Measurements from ENCODE around the gene COX20.
"Not testable (repeated sequence)": the region's sequence is repeated elsewhere in the genome, so short reads cannot be mapped to it uniquely, and the experiment has no call there.

The COX20 gene, protein sequence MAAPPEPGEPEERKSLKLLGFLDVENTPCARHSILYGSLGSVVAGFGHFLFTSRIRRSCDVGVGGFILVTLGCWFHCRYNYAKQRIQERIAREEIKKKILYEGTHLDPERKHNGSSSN

GRCh38 chr1:244835276-244836134 is at the start of gene COX20:
COX20 (plus strand) TSS chr1:244835658; CDS start chr1:244835715, 57 bp downstream.
- FAIRE-seq, result peak; percentile 63

- FAIRE-seq, result no peak
These were observed 46.8 kb upstream of the COX20 start for GRCh38 chr1:244788493-244789275.

GRCh38 chr1:244789276-244789580 is 46.2 kb upstream of the COX20 start:
- no peak for FAIRE-seq

GRCh38 chr1:244789731-244790130 is 45.7 kb upstream of the COX20 start:
- no peak for FAIRE-seq

DNA sequence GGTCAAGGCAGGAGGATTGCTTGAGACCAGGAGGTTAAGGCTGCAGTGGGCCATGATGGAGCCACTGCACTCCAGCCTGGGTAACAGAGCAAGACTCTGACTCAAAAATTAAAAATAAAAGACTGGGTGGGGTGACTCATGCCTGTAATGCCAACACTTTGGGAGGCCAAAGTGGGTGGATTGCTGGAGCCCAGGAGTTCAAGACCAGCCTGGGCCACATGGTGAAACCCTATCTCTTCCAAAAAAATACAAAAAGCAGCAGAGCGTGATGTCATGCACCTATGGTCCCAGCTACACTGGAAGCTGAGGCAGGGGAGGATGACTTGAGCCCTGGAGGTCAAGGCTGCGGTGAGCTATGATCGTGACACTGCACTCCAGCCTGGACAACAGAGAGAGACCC is 44.4 kb upstream of the COX20 start:
- FAIRE-seq, result no peak

- FAIRE-seq, result no peak
These were observed 43.1 kb upstream of the COX20 start for GRCh38 chr1:244792188-244792850.

DNA sequence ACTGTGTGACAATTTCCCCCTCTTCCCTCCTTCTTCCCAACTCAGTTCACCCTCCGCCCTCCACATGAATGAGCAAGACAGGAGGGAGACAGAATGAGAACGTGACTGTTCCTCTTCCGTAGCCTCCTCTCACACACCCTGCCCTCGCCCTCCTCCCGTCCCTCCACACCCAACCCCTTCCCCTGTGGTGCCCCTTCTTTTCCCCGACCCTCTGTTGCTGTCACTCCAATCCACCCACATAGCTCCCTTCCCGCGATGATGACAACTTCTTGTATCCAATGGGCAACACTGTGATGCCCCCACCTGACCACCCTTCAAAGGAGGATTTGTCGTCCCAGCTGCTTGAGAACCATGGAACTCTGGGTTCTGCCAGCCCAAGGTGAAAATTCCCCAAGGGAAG is 41.4 kb upstream of the COX20 start:
- FAIRE-seq, result no peak

GRCh38 chr1:244794516-244794915 is 40.9 kb upstream of the COX20 start:
- FAIRE-seq, result not testable (repeated sequence)

DNA sequence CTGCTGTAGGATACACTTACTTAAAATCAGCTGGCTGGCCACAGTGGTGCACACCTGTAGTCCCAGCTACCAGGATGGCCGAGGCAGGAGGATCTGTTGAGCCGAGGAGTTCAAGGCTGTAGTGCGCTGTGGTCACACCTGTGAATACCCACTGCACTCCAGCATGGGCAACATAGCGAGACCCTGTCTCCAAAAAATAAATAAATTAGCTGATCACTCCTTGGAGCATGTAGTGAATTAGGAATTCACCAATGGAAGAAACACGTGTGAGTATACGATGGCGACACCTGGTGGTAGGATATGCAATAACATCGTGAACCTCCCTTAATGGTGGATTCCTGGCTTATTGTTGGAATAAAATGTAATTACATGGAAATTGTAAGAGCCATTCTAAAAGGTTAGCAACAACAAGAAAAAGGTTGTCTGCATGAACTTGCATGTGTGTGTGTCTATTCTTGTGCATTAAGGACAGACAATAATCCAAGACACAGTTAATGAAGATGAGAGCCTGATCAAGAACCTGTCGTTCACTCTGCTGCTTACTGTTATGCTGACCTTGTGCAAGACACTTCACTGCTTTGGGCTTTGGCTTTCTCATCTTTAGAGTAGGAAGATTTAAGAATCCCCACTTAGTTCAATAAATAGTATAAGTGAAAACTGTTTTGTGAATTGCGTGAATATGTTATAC is 38.6 kb upstream of the COX20 start:
- peak; percentile 96 for FAIRE-seq

DNA sequence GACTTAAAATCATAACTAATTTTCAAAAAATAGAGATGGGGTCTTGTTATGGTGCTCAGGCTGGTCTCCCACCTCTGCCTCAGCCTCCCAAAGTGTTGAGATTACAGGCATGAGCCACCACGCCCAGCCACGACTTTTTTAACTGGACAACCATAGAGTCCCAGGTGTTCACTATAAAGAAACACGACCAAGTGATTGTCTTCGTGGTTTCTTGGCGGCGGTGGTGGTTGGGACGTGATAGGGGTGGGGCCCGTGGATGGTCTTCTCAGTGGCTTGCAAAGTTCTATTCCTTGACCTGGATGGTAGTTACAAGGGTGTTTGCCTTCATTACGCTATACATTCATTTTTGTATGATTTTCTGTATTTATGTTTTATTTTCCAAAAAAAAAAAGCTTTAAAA is 34.6 kb upstream of the COX20 start:
- no peak for FAIRE-seq

DNA sequence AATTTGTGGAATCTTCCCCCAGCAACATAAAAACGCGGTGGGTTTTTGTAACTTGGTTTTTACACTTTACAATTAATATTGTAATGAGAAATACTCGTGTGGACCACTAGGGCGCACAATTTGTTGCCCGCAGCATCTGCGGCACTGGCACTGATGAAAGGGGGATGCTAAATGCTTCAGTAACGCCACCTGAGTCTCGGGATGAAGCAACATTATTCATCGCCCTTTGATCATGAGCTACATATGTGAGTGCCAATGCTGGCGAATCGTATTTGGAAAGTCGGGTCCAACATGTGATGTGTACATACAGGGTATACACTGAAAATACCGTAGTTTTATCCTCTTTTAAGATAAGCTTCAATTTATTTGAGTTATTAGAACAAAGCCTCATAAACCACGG is 34.2 kb upstream of the COX20 start:
- no peak for FAIRE-seq

DNA sequence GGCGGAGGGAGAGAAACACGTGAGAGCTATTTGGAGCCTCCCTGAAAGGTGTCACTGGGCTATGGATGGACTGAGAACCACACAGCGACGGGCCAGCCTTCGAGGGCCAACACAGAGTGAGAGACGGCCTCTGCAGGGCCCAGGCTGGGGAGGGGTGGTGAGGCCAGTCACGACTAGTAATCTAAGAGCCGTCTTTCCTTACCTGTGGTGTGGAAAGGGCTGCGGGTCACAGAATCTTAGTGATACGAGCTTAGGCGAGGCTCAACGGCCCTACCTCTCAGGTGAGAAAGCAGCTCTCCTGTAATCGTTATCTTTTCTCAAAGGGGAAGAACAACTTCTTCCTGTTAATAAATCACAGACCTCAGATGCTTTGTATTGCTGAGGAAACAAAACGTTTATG is 33.4 kb upstream of the COX20 start:
- FAIRE-seq, result no peak

- no peak for FAIRE-seq
These were observed 32.8 kb upstream of the COX20 start for GRCh38 chr1:244802556-244803239.

- no peak for FAIRE-seq
These were observed 30.6 kb upstream of the COX20 start for GRCh38 chr1:244804841-244805240.

- no peak for FAIRE-seq
These were observed 28.3 kb upstream of the COX20 start for GRCh38 chr1:244807138-244807537.

DNA sequence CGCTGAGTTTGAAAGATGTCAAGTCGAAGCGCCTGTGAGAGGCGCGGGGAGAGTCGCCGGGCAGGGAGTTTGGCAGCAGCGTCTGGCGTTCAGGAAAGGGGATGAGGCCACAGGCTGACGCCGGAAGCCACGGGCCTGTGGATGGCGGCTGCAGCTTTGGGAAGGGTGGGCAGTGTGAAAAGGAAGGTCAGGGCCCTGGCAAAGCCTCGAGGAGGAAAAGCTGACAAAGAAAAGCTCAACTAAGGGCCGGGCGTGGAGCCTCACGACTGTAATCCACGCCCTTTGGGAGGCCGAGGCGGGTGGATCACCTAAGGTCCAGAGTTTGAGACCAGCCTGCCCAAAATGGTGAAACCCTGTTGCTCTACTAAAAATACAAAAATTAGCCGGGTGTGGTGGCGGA is 25.2 kb upstream of the COX20 start:
- no peak for FAIRE-seq

DNA sequence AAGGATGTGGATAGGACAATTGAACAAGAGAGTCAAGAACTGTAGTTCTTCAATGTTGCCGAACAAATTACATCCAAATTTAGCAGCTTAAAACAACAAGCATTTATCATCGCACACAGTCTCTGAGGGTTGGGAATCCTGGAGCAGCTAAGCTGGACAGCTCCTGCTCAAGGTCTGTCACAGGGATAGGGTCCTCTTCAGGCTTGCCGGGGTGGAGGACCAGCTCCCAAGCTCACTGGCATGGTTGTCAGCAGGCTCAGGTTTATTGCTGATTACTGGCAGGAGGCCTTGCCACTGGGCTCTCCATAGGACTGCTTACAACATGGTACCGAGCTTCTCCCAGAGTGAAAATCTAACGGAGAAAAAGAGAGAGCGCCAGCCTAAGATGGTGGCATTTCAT is 22.1 kb upstream of the COX20 start:
- FAIRE-seq, result no peak

DNA sequence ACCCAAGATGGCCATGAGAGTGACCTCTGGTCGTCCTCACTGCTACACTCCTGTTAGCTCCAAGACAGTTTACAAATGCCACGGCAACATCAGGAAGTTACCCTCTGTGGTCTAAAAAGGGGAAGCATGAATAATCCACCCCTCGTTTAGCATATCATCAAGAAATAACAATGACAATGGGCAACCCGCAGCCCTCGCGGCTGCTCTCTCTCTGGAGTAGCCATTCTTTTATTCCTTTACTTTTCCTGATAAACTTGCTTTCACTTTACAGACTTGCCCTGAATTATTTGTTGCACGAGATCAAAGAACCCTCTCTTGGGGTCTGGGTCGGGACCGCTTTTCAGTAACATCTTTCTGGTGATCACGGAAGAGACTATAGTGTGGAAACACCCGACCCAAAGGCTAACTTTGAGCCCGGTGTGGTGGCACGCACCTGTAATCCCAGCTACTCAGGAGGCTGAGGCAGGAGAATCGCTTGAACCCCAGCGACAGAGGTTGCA is 19.8 kb upstream of the COX20 start:
- no peak for FAIRE-seq

DNA sequence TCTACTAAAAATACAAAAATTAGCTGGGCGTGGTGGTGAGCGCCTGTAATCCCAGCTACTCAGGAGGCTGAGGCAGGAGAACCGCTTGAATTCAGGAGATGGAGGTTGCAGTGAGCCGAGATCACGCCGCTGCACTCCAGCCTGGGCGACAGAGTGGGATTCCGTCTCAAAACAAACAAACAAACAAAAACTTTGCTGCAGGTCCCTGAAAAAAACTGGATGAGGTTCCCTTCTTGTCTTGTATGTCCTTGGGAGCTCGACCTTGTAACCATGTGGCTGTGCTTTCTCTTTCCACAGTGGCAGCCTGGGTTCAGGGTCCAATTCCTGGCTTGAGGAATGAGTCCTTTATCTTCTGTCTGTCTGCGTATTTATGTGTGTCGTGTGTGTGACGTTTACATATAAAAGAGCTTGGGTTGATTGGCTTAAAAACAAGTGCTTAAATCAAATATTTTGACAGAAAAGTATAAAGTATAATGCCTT is 18.0 kb upstream of the COX20 start:
- FAIRE-seq, result no peak

DNA sequence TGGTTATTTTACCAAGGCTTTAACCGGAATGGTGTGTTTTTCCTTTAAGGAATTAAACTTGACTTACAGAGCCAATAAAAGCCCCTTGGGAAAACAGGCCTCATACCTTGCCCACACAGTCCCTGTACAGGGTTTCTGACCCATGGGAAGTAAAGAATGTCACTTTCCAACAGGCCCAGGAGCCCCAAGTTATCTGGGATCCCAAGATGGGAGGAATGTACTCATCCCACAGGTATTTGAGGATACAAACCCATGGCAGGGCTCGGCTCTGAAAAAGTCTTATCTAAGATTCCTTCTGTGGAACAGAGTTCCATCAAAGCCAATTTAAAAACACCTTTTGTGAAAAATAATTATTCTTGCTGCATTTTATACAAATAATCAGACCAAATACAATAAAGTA is 15.3 kb upstream of the COX20 start:
- FAIRE-seq, result no peak

DNA sequence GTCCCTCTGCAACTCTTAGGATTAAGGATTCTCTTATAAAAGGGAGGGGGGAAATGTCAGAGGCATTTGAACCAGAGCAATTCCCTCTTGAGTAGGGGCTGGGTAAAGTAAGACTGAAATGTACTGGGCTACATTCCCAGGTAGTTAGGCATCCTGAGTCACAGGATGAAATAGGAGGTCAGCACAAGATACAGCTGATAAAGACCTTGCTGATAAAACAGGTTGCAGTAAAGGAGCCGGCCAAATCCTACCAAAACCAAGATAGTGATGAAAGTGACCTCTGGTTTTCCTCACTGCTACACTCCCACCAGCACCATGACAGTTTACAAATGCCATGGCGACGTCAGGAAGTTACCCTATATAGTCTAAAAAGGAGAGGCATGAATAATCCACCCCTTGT is 14.3 kb upstream of the COX20 start:
- no peak for FAIRE-seq

DNA sequence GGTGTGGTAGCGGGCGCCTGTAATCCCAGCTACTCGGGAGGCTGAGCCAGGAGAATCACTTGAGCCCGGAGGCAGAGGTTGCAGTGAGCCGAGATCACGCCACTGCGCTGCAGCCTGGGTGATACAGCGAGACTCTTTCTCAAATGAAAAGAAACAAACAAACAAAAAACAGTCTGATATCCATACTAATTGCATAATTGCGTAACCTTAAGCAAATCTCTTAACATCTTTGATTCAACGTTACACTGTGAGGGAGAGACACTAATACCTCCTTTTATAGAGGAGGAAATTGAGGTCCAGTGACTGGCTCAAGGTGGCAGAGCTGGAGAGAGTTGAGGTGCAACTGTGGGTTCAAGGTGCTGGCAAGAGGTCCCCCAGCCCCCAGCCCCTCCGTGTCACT is 12.6 kb upstream of the COX20 start:
- FAIRE-seq, result no peak
